Tibial artery (tissue), 4 donors: ENCODE data around the gene PEAR1.
A peak's percentile ranks its signal among the peaks of the same experiment; 100 is the strongest.

Experiments
- DNase-seq, 2 donors: peaks; one replicate each; pipeline ENCODE4 v3.0.0-alpha.2; 2019
- H3K27ac ChIP-seq, 2 donors: fragments of 200-600 bp; sonication (generic) in 1 of 2; 1 replicate in 1 of 2; 2 replicates in 1 of 2; pipeline ENCODE4 v1.5.1; 2018 to 2019; ENCODE audit warnings: mild to moderate bottlenecking in 1 of 2
- H3K27me3 ChIP-seq, 2 donors: fragments of 200-600 bp; sonication (generic) in 1 of 2; one replicate each; pipeline versions ENCODE4 v1.5.1 to v1.6.0; 2016 to 2019
- H3K36me3 ChIP-seq, 3 donors: fragments of 200-600 bp; sonication (generic) in 2 of 3; one replicate each; pipeline ENCODE4 v1.5.1; 2016 to 2019; ENCODE audit warnings: mild to moderate bottlenecking in 2 of 3
- H3K4me1 ChIP-seq, 4 donors: fragments of 200-600 bp; sonication (generic) in 2 of 4; 1 replicate in 3 of 4; 2 replicates in 1 of 4; pipeline ENCODE4 v1.5.1; 2016 to 2019
- H3K4me3 ChIP-seq, 2 donors: fragments of 200-600 bp; sonication (generic) in 1 of 2; 1 replicate in 1 of 2; 2 replicates in 1 of 2; pipeline ENCODE4 v1.5.1; 2018 to 2019; ENCODE audit warnings: mild to moderate bottlenecking in 2 of 2
- H3K9me3 ChIP-seq, 3 donors: fragments of 200-600 bp; sonication (generic) in 1 of 3; one replicate each; pipeline ENCODE4 v1.5.1; 2016 to 2019
- CTCF ChIP-seq, 2 experiments: fragments of 200-600 bp in 1 of 2; fragments of 450-650 bp in 1 of 2; IDR thresholded peaks; one replicate each; pipeline ENCODE4 v1.5.1; 2017 to 2019; ENCODE audit warnings: antibody characterized with exemption in 2 of 2, mild to moderate bottlenecking in 1 of 2, moderate library complexity in 1 of 2
- intact Hi-C: fragments of 100-400 bp; cut with DNase I; formaldehyde crosslinking; loops from one replicate; pipeline ENCODE4 v1.15.0; 2023; ENCODE audit warnings: low total_unique reads

Gene PEAR1

GRCh38 chr1:156886583-156887281 is 6.8 kb upstream of the PEAR1 start:
- no peaks in the 10 kb centered on the region for H3K36me3 ChIP-seq
- H3K9me3 ChIP-seq: no peaks in the 10 kb centered on the region
- TF ChIP-seq CTCF (IDR thresholded peaks at IDR 0.05): no peak
- H3K27me3 ChIP-seq: peaks cover 0 to 25% of the 10 kb centered on the region in 2 donors
- intact Hi-C loops: no loop called here
- H3K4me3 ChIP-seq: no peak overlapping the region
- DNase-seq: no peak
- peaks cover 0 to 14% (median 6%) of the 10 kb centered on the region in 4 donors for H3K4me1 ChIP-seq
- no peak overlapping the region for H3K27ac ChIP-seq

GRCh38 chr1:156887317-156887716 is 6.2 kb upstream of the PEAR1 start:
- Histone ChIP-seq H3K4me1 (peaks cover 0 to 19% (median 8%) of the 10 kb centered on the region in 4 donors), H3K36me3 (no peaks in the 10 kb centered on the region), H3K27me3 (peaks cover 0 to 21% of the 10 kb centered on the region in 2 donors), H3K9me3 (no peaks in the 10 kb centered on the region), H3K4me3 (no peak overlapping the region), H3K27ac (no peak overlapping the region)
- TF ChIP-seq CTCF (IDR thresholded peaks at IDR 0.05): no peak
- intact Hi-C loops: no loop called here
- DNase-seq: no peak

- intact Hi-C loops: no loop called here
- peaks cover 0 to 23% (median 10%) of the 10 kb centered on the region in 4 donors for H3K4me1 ChIP-seq
- no peak overlapping the region for H3K4me3 ChIP-seq
- H3K9me3 ChIP-seq: no peaks in the 10 kb centered on the region
- no peak for TF ChIP-seq CTCF (IDR thresholded peaks at IDR 0.05)
- no peak overlapping the region for H3K27ac ChIP-seq
- peaks cover 0 to 17% of the 10 kb centered on the region in 2 donors for H3K27me3 ChIP-seq
- no peaks in the 10 kb centered on the region for H3K36me3 ChIP-seq
- no peak for DNase-seq
These were observed 5.8 kb upstream of the PEAR1 start for GRCh38 chr1:156887734-156888133.

- peak; percentile 87 for DNase-seq
- intact Hi-C loops: loop anchor here (2.0 kb wide), 1 partner anchor 31 kb away; the partner anchor contains the start of gene LRRC71
- no peaks in the 10 kb centered on the region for H3K9me3 ChIP-seq
- peaks cover 0 to 29% (median 20%) of the 10 kb centered on the region in 4 donors for H3K4me1 ChIP-seq
- no peak overlapping the region for H3K4me3 ChIP-seq
- TF ChIP-seq CTCF (IDR thresholded peaks at IDR 0.05): peak; percentile 73 to 79
- H3K27ac ChIP-seq: no peak overlapping the region
- no peaks in the 10 kb centered on the region for H3K36me3 ChIP-seq
- H3K27me3 ChIP-seq: peaks cover 0 to 12% of the 10 kb centered on the region in 2 donors
These were observed 3.5 kb upstream of the PEAR1 start for GRCh38 chr1:156889802-156890580.

GRCh38 chr1:156892190-156893047 is 1.1 kb upstream of the PEAR1 start:
- no peaks in the 10 kb centered on the region for H3K36me3 ChIP-seq
- intact Hi-C loops: no loop called here
- H3K9me3 ChIP-seq: no peaks in the 10 kb centered on the region
- peaks cover 0 to 12% of the 10 kb centered on the region in 2 donors for H3K27me3 ChIP-seq
- peak; percentile 73 to 79 for TF ChIP-seq CTCF (IDR thresholded peaks at IDR 0.05)
- peak; percentile 91 to 94 for DNase-seq
- H3K4me3 ChIP-seq: peak overlapping the region; percentile 72 to 74
- H3K4me1 ChIP-seq: peaks cover 0 to 48% (median 41%) of the 10 kb centered on the region in 4 donors
- H3K27ac ChIP-seq: peak overlapping the region; percentile 95 to 97
